H1 (cell line): ENCODE results near the gene NME4. TPM values are rescaled to one million over a fixed set of nuclear protein-coding genes. Genes with fewer than 3 reads are reported as not detected.

Source experiments
- CTCF ChIA-PET: fragments of 300-600 bp; sonication (Branson Sonifier 250); formaldehyde crosslinking; loops from one replicate; lab custom pipeline; 2021; ENCODE audit not compliant: partially characterized antibody; lab: Charles Lee
- POLR2A ChIA-PET: fragments of 300-600 bp; sonication (Branson Sonifier 250); formaldehyde crosslinking; loops from one replicate; lab custom pipeline; 2021; ENCODE audit warnings: inconsistent platforms; ENCODE audit not compliant: partially characterized antibody; lab: Charles Lee
- DNase-seq, 2 experiments: peaks; one replicate each; pipeline versions ENCODE4 v3.0.0 to v3.0.0-alpha.2; 2010 to 2022; ENCODE audit warnings: low spot score in 2 of 2, low read depth in 1 of 2, mixed read lengths in 1 of 2
- FAIRE-seq: peaks from 2 replicates; lab custom pipeline; 2011; peaks lifted over from hg19 to GRCh38; lab: Jason Lieb, UNC
- H2AFZ ChIP-seq: 2 replicates; pipeline ENCODE4 v1.8.1; 2012; ENCODE audit warnings: low read length, inconsistent platforms
- H2AK5ac ChIP-seq: 2 replicates; pipeline ENCODE4 v1.6.1; 2013; ENCODE audit warnings: low read depth, low read length
- H2BK120ac ChIP-seq: replicated peaks from 2 replicates; pipeline ENCODE3; 2013; ENCODE audit warnings: low read depth, low read length, inconsistent platforms
- H2BK12ac ChIP-seq: 2 replicates; pipeline ENCODE4 v1.6.1; 2013; ENCODE audit warnings: low read depth, low read length
- H2BK15ac ChIP-seq: 2 replicates; pipeline ENCODE4 v1.6.1; 2013; ENCODE audit warnings: low read length
- H2BK20ac ChIP-seq: 2 replicates; pipeline ENCODE4 v1.6.1; 2013; ENCODE audit warnings: low read length
- H2BK5ac ChIP-seq: 2 replicates; pipeline ENCODE4 v1.6.1; 2013; ENCODE audit warnings: low read depth, low read length
- H3K14ac ChIP-seq: 2 replicates; pipeline ENCODE4 v1.6.1; 2013; ENCODE audit warnings: inconsistent platforms; ENCODE audit not compliant: insufficient read length
- H3K18ac ChIP-seq: 2 replicates; pipeline ENCODE4 v1.6.1; 2013; ENCODE audit warnings: low read length; ENCODE audit errors: extremely low read depth
- H3K23ac ChIP-seq: 2 replicates; pipeline ENCODE4 v1.6.1; 2013; ENCODE audit warnings: inconsistent platforms; ENCODE audit not compliant: insufficient read length
- H3K23me2 ChIP-seq: 2 replicates; pipeline ENCODE4 v1.6.1; 2013; ENCODE audit warnings: low read depth, low read length
- H3K27ac ChIP-seq: 2 replicates; pipeline ENCODE4 v1.6.1; 2011; ENCODE audit warnings: low read depth, low read length, inconsistent platforms
- H3K27me3 ChIP-seq, 4 experiments: replicated peaks in 1 of 4; 1 replicate in 1 of 4; 2 replicates in 3 of 4; pipeline versions ENCODE4 v1.6.1 to v1.8.1; 2011 to 2013; ENCODE audit warnings: low read length in 3 of 4, mild to moderate bottlenecking in 3 of 4, inconsistent platforms in 2 of 4, mixed read lengths in 2 of 4, moderate library complexity in 1 of 4; ENCODE audit not compliant: control insufficient read depth in 3 of 4, insufficient read depth in 3 of 4; ENCODE audit errors: extremely low read depth in 1 of 4
- H3K36me3 ChIP-seq, 4 experiments: 2 replicates each; pipeline versions ENCODE4 v1.6.1 to v1.8.1; 2011 to 2013; ENCODE audit warnings: mild to moderate bottlenecking in 4 of 4, low read length in 3 of 4, moderate library complexity in 2 of 4, control low read depth in 1 of 4, inconsistent platforms in 1 of 4; ENCODE audit not compliant: insufficient read depth in 4 of 4, control insufficient read depth in 2 of 4
- H3K4ac ChIP-seq: replicated peaks from 2 replicates; pipeline ENCODE3; 2013; ENCODE audit warnings: low read length, low read depth, mixed read lengths, inconsistent platforms; ENCODE audit not compliant: insufficient read length
- H3K4me1 ChIP-seq, 4 experiments: replicated peaks in 1 of 4; 1 replicate in 1 of 4; 2 replicates in 3 of 4; pipeline versions ENCODE4 v1.6.1 to v1.8.1; 2011 to 2013; ENCODE audit warnings: low read length in 3 of 4, inconsistent platforms in 2 of 4, mixed read lengths in 1 of 4; ENCODE audit not compliant: insufficient read depth in 4 of 4, control insufficient read depth in 3 of 4
- H3K4me2 ChIP-seq, 2 experiments: 2 replicates each; pipeline versions ENCODE4 v1.6.1 to v1.8.1; 2011 to 2013; ENCODE audit warnings: low read depth in 2 of 2, low read length in 2 of 2, control low read depth in 1 of 2, inconsistent platforms in 1 of 2, mild to moderate bottlenecking in 1 of 2; ENCODE audit not compliant: insufficient read depth in 1 of 2
- H3K4me3 ChIP-seq, 4 experiments: fragments of 200-600, 300-600 bp in 1 of 4; sonication (generic), shearing (Covaris generic), sonication (Bioruptor Twin) in 1 of 4; 2 replicates each; pipeline versions ENCODE4 v1.5.1 to v1.8.1; 2011 to 2016; ENCODE audit warnings: low read length in 4 of 4, low read depth in 3 of 4, control low read depth in 2 of 4, inconsistent platforms in 2 of 4, mild to moderate bottlenecking in 2 of 4, mixed read lengths in 1 of 4, moderate library complexity in 1 of 4; ENCODE audit not compliant: insufficient read depth in 2 of 4; ENCODE audit errors: extremely low read depth in 1 of 4
- H3K56ac ChIP-seq: replicated peaks from 2 replicates; pipeline ENCODE3; 2013; ENCODE audit warnings: low read depth, mild to moderate bottlenecking, mixed read lengths, low read length, inconsistent platforms; ENCODE audit not compliant: insufficient read length
- H3K79me1 ChIP-seq: 2 replicates; pipeline ENCODE4 v1.6.1; 2013; ENCODE audit warnings: low read depth, low read length, control low read depth
- H3K79me2 ChIP-seq, 2 experiments: 2 replicates each; pipeline versions ENCODE4 v1.6.1 to v1.8.1; 2012 to 2013; ENCODE audit warnings: low read length in 2 of 2, mild to moderate bottlenecking in 2 of 2, inconsistent platforms in 1 of 2; ENCODE audit not compliant: insufficient read depth in 2 of 2, control insufficient read depth in 1 of 2
- H3K9ac ChIP-seq, 4 experiments: replicated peaks in 1 of 4; 1 replicate in 1 of 4; 2 replicates in 3 of 4; pipeline versions ENCODE4 v1.6.1 to v1.8.1; 2011 to 2013; ENCODE audit warnings: low read depth in 3 of 4, low read length in 3 of 4, control low read depth in 2 of 4, mild to moderate bottlenecking in 2 of 4, moderate library complexity in 2 of 4, inconsistent platforms in 1 of 4; ENCODE audit errors: extremely low read depth in 1 of 4
- H3K9me3 ChIP-seq, 2 experiments: 2 replicates each; pipeline versions ENCODE4 v1.6.1 to v1.8.1; 2012 to 2013; ENCODE audit warnings: mild to moderate bottlenecking in 2 of 2, moderate library complexity in 2 of 2, control low read depth in 1 of 2, inconsistent platforms in 1 of 2, low read depth in 1 of 2, low read length in 1 of 2, mixed read lengths in 1 of 2; ENCODE audit not compliant: insufficient read depth in 2 of 2
- H4K20me1 ChIP-seq, 2 experiments: replicated peaks in 1 of 2; 2 replicates each; pipeline versions ENCODE3 to v1.8.1; 2011 to 2013; ENCODE audit warnings: inconsistent platforms in 2 of 2, low read length in 2 of 2, mild to moderate bottlenecking in 1 of 2; ENCODE audit not compliant: insufficient read depth in 2 of 2, control insufficient read depth in 1 of 2
- H4K5ac ChIP-seq: 2 replicates; pipeline ENCODE4 v1.6.1; 2013; ENCODE audit warnings: low read length, low read depth, mixed read lengths, inconsistent platforms; ENCODE audit not compliant: insufficient read length
- H4K8ac ChIP-seq: 2 replicates; pipeline ENCODE4 v1.8.0; 2013; ENCODE audit warnings: mild to moderate bottlenecking, moderate library complexity, low read length, inconsistent platforms; ENCODE audit not compliant: insufficient read depth; ENCODE audit errors: extremely low read depth
- H4K91ac ChIP-seq: replicated peaks from 2 replicates; pipeline ENCODE3; 2013; ENCODE audit warnings: low read length, mixed read lengths, inconsistent platforms; ENCODE audit not compliant: insufficient read length
- KDM1A ChIP-seq: fragments of 200-600, 300-600 bp; sonication (generic); IDR thresholded peaks from 2 replicates; pipeline ENCODE4 v1.7.1; 2016; ENCODE audit warnings: mild to moderate bottlenecking, low read length, borderline replicate concordance
- WGBS, 2 experiments: shearing (Covaris generic) in 1 of 2; methylation state at CpG; one replicate each; pipeline versions ENCODE4 v1.1.6 to v1.1.7; 2013 to 2015; ENCODE audit warnings: low lambda C conversion rate in 2 of 2, mixed read lengths in 2 of 2, inconsistent platforms in 1 of 2, low coverage in 1 of 2, missing lambda C conversion rate in 1 of 2; ENCODE audit not compliant: insufficient replicate concordance in 2 of 2, insufficient coverage in 1 of 2, insufficient read length in 1 of 2; ENCODE audit errors: extremely low coverage in 1 of 2, missing lambda C conversion rate in 1 of 2; 5-methylcytosine and 5-hydroxymethylcytosine counted together
- polyA plus RNA-seq, 7 experiments: library from polyadenylated mRNA; depleted of rRNA in 3 of 7; stranded (reverse) in 5 of 7; unstranded in 2 of 7; fragments of >200 nt in 5 of 7; fragments of 200-250 nt in 2 of 7; gene quantifications; 1 replicate in 5 of 7; 2 replicates in 1 of 7; 4 replicates in 1 of 7; pipeline versions ENCODE4 v1.2.1 to v1.2.3, GENCODE V29; 2011 to 2013; ENCODE audit warnings: missing spikeins in 2 of 7, mixed read lengths in 2 of 7
- total RNA-seq: library from RNA; stranded (reverse); fragmentation: NEBNext Ultra II Directional; extraction: Animal tissue kit (Norgen Biotek cat#: 25700); gene quantifications from 2 replicates; pipeline ENCODE4 v1.2.1, GENCODE V29; 2021

Gene NME4
- total and polyA plus RNA-seq, 2 of the 8 experiments (the other 6 are each of a cell fraction or from before 2014, with no cell fraction given): 408 to 863 TPM

- H3K79me1 ChIP-seq: no peaks in the 10 kb centered on the region; the same call in 1 of the 2 replicates
- H3K18ac ChIP-seq: no peak overlapping the region
- H3K23me2 ChIP-seq: no peaks in the 10 kb centered on the region; the same call in 1 of the 2 replicates
- H3K27me3 ChIP-seq: no peaks in the 10 kb centered on the region
- H3K27ac ChIP-seq: no peak overlapping the region
- DNase-seq (no peak), FAIRE-seq (no peak)
- no peak overlapping the region for H4K5ac ChIP-seq
- peaks cover 9 to 43% of the 10 kb centered on the region in 2 experiments for H4K20me1 ChIP-seq
- no peak overlapping the region for H3K14ac ChIP-seq
- H2BK15ac ChIP-seq: no peak overlapping the region
- no peak overlapping the region for H2BK12ac ChIP-seq
- CTCF ChIA-PET: no interaction called here
- no peak overlapping the region for H3K56ac ChIP-seq
- no peak overlapping the region for H3K4me2 ChIP-seq
- no peak overlapping the region for H2BK5ac ChIP-seq
- no peak for TF ChIP-seq KDM1A
- H3K4me1 ChIP-seq: peaks cover 0 to 16% (median 11%) of the 10 kb centered on the region in 4 experiments; a peak in 5 of 7 replicates
- H4K91ac ChIP-seq: no peak overlapping the region
- H3K9me3 ChIP-seq: no peaks in the 10 kb centered on the region
- no peak overlapping the region for H4K8ac ChIP-seq
- 89% methylated on average over 24 of the region's 44 CpGs; no CpG with 5 or more reads in 1 of the 2 experiments for WGBS, 2 experiments
- H2AFZ ChIP-seq: no peak overlapping the region
- no peak overlapping the region for H3K9ac ChIP-seq
- H2AK5ac ChIP-seq: no peak overlapping the region
- no peak overlapping the region for H2BK20ac ChIP-seq
- no peak overlapping the region for H3K4ac ChIP-seq
- no peak overlapping the region for H3K23ac ChIP-seq
- peaks cover 0 to 7% of the 10 kb centered on the region in 2 experiments; a peak in 1 of 4 replicates for H3K79me2 ChIP-seq
- H2BK120ac ChIP-seq: no peak overlapping the region
- peaks cover 21 to 57% (median 30%) of the 10 kb centered on the region in 4 experiments for H3K36me3 ChIP-seq
- POLR2A ChIA-PET: interaction anchor here (1.4 to 1.5 kb wide), 2 partner anchors 10 kb away, joined by 5 to 6 read pairs; no protein-coding TSS in a partner anchor
- no peak overlapping the region for H3K4me3 ChIP-seq
Observed at GRCh38 chr16:373848-374615, 23.0 kb upstream of the NME4 start.
